OCI-LY3 (cell line): ENCODE measurements around the gene RETN.

Experiments used
- EZH2phosphoT487 ChIP-seq: fragments of 200-600 bp; shearing (Covaris generic); IDR thresholded peaks from 2 replicates; pipeline ENCODE4 v1.6.1; 2018; ENCODE audit warnings: antibody characterized with exemption, mixed run types, low read depth
- TF ChIP-seq, protein P1 (sequence below): fragments of 200-600, 300-600 bp; sonication (generic); IDR thresholded peaks from 2 replicates; pipeline ENCODE4 v1.5.1; 2014; ENCODE audit warnings: antibody characterized with exemption, low read length, low read depth

DNA sequence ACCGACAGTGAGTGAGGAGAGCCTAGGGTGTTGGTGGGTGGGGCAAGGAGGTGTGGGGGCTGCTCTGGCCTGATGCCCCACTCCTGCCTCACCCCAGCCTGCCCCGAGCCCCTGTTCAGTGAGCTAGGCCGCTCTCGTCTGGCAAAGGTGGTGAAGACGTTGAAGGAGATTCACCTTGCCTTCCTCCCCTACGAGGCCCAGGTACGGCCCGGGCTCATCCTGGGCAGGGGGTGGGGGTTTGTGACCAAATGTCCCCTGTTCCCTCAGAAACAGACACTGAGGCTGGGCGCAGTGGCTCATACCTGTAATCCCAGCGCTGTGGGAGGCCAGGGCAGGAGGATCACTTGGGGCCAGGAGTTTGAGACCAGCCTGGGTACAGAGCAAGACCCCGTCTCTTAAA lies 28.0 kb upstream of the RETN start:
- TF ChIP-seq, protein P1, sequence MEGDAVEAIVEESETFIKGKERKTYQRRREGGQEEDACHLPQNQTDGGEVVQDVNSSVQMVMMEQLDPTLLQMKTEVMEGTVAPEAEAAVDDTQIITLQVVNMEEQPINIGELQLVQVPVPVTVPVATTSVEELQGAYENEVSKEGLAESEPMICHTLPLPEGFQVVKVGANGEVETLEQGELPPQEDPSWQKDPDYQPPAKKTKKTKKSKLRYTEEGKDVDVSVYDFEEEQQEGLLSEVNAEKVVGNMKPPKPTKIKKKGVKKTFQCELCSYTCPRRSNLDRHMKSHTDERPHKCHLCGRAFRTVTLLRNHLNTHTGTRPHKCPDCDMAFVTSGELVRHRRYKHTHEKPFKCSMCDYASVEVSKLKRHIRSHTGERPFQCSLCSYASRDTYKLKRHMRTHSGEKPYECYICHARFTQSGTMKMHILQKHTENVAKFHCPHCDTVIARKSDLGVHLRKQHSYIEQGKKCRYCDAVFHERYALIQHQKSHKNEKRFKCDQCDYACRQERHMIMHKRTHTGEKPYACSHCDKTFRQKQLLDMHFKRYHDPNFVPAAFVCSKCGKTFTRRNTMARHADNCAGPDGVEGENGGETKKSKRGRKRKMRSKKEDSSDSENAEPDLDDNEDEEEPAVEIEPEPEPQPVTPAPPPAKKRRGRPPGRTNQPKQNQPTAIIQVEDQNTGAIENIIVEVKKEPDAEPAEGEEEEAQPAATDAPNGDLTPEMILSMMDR, result no peak
- no peak for TF ChIP-seq EZH2phosphoT487
